OCI-LY3 (cell line): Measurements from ENCODE around the gene ZDHHC21.

Source experiments
- H2AFZ ChIP-seq: fragments of 200-600, 300-600 bp; shearing (Covaris generic); 2 replicates; pipeline ENCODE4 v1.6.0; 2014; ENCODE audit warnings: antibody characterized with exemption, low read depth, low read length
- H3K27ac ChIP-seq: fragments of 200-600, 300-600 bp; sonication (generic); 2 replicates; pipeline ENCODE4 v1.5.1; 2014; ENCODE audit warnings: mild to moderate bottlenecking, low read length, moderate library complexity, mixed read lengths
- H3K27me3 ChIP-seq: fragments of 200-600, 300-600 bp; sonication (generic); 2 replicates; pipeline ENCODE4 v1.6.1; 2014; ENCODE audit warnings: low read depth, low read length, mixed read lengths
- H3K36me3 ChIP-seq: fragments of 200-600, 300-600 bp; sonication (generic); replicated peaks from 2 replicates; pipeline ENCODE3; 2014; ENCODE audit warnings: low read depth, low read length, mixed read lengths
- H3K4me1 ChIP-seq: fragments of 300-600, 200-600 bp; sonication (generic); 2 replicates; pipeline ENCODE4 v1.6.1; 2014; ENCODE audit warnings: low read length, mixed read lengths
- H3K4me2 ChIP-seq: fragments of 200-600, 300-600 bp; sonication (generic); 2 replicates; pipeline ENCODE4 v1.6.1; 2014; ENCODE audit warnings: low read length, mixed read lengths
- H3K4me3 ChIP-seq: fragments of 300-600, 200-600 bp; sonication (generic); 2 replicates; pipeline ENCODE4 v1.5.1; 2014; ENCODE audit warnings: antibody characterized with exemption, mild to moderate bottlenecking, low read length, moderate library complexity
- H3K79me2 ChIP-seq: fragments of 300-600, 200-600 bp; shearing (Covaris generic); 2 replicates; pipeline ENCODE4 v1.6.1; 2014; ENCODE audit warnings: mild to moderate bottlenecking, low read length, mixed read lengths
- H3K9ac ChIP-seq: fragments of 300-600, 200-600 bp; shearing (Covaris generic); 2 replicates; pipeline ENCODE4 v1.6.0; 2014; ENCODE audit warnings: mild to moderate bottlenecking, low read length, moderate library complexity
- H3K9me3 ChIP-seq: fragments of 200-600, 300-600 bp; shearing (Covaris generic); 2 replicates; pipeline ENCODE4 v1.6.1; 2014; ENCODE audit warnings: low read length, mixed read lengths; ENCODE audit not compliant: insufficient read depth
- H4K20me1 ChIP-seq: fragments of 200-600, 300-600 bp; sonication (generic); 2 replicates; pipeline ENCODE4 v1.6.1; 2016; ENCODE audit warnings: low read length, mixed read lengths; ENCODE audit not compliant: insufficient read depth
- EZH2phosphoT487 ChIP-seq: fragments of 200-600 bp; shearing (Covaris generic); IDR thresholded peaks from 2 replicates; pipeline ENCODE4 v1.6.1; 2018; ENCODE audit warnings: antibody characterized with exemption, mixed run types, low read depth
- TF ChIP-seq, protein P1 (sequence below): fragments of 200-600, 300-600 bp; sonication (generic); IDR thresholded peaks from 2 replicates; pipeline ENCODE4 v1.5.1; 2014; ENCODE audit warnings: antibody characterized with exemption, low read length, low read depth

Gene ZDHHC21

DNA sequence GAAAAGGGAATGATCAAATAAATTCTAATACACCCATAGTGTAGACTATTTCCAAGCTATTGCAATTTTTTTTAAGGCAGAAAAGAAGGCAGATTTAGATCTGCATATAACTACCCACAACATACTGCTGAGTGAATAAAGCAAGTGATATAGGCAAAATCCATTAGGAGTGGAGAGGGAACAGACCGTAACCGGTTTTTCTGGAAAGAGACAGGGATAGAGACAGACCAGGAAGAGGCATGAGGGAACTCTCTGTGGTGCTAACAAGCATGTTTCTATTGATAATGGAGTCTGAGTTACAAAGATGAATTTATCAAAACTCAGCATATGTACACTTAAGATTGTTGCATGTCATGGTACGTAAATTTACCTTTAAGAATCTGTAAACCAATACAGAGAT, 14.5 kb downstream of the ZDHHC21 start:
- H3K27me3 ChIP-seq: no peaks in the 10 kb centered on the region
- H4K20me1 ChIP-seq: peaks cover 22% of the 10 kb centered on the region; the same call in 1 of the 2 replicates
- H3K27ac ChIP-seq: no peak overlapping the region
- no peak overlapping the region for H3K4me3 ChIP-seq
- no peak for TF ChIP-seq EZH2phosphoT487
- TF ChIP-seq, protein P1, sequence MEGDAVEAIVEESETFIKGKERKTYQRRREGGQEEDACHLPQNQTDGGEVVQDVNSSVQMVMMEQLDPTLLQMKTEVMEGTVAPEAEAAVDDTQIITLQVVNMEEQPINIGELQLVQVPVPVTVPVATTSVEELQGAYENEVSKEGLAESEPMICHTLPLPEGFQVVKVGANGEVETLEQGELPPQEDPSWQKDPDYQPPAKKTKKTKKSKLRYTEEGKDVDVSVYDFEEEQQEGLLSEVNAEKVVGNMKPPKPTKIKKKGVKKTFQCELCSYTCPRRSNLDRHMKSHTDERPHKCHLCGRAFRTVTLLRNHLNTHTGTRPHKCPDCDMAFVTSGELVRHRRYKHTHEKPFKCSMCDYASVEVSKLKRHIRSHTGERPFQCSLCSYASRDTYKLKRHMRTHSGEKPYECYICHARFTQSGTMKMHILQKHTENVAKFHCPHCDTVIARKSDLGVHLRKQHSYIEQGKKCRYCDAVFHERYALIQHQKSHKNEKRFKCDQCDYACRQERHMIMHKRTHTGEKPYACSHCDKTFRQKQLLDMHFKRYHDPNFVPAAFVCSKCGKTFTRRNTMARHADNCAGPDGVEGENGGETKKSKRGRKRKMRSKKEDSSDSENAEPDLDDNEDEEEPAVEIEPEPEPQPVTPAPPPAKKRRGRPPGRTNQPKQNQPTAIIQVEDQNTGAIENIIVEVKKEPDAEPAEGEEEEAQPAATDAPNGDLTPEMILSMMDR: no peak
- H3K9ac ChIP-seq: no peak overlapping the region
- no peak overlapping the region for H2AFZ ChIP-seq
- peaks cover 13% of the 10 kb centered on the region; the same call in 1 of the 2 replicates for H3K4me1 ChIP-seq
- peaks cover 38% of the 10 kb centered on the region for H3K79me2 ChIP-seq
- H3K4me2 ChIP-seq: no peak overlapping the region
- peaks cover 36% of the 10 kb centered on the region for H3K36me3 ChIP-seq
- H3K9me3 ChIP-seq: no peaks in the 10 kb centered on the region

DNA sequence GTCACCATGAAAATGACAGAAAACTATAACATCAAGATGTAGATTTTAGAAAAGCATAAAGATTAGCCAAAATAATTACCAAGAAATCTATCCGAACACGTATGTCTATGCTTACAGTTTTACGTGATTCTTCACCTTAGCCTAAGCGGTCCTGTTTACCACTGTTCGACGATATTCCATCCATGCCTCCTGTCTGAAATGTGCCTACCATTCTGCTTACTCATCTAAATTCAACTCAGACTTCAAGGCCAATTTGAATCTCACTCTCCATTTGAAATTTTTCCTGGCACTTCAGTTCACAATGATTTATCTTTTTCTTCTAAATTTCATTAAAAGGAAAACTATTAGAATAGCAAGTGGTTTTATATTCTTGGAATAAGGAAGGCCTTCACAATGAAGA, 15.4 kb downstream of the ZDHHC21 start:
- Histone ChIP-seq H3K4me2 (no peak overlapping the region), H3K27me3 (no peaks in the 10 kb centered on the region), H2AFZ (no peak overlapping the region), H3K4me1 (peaks cover 13% of the 10 kb centered on the region; the same call in 1 of the 2 replicates), H3K36me3 (peaks cover 39% of the 10 kb centered on the region), H4K20me1 (peaks cover 22% of the 10 kb centered on the region; the same call in 1 of the 2 replicates), H3K79me2 (peaks cover 36% of the 10 kb centered on the region), H3K9ac (no peak overlapping the region), H3K9me3 (no peaks in the 10 kb centered on the region), H3K27ac (no peak overlapping the region), H3K4me3 (no peak overlapping the region)
- TF ChIP-seq, protein P1: no peak
- TF ChIP-seq EZH2phosphoT487: no peak

DNA sequence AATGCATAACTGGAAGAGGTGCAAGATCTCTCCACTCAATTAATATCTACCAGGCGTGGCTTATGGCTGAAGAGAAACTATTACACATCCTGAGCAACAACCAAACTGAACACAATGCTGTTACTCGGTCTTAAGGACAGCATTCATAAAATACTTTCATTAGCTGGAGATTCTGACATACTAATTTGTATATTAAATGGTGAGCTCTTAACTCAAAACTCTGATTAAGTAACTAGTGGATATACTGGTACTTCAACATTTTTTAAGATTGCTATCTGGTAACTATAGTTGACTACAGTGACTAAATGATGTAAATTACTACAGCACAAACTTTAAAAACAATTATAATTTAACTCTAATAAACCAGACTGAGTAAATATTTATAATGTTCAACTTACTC, 15.8 kb downstream of the ZDHHC21 start:
- TF ChIP-seq, protein P1: no peak
- no peak for TF ChIP-seq EZH2phosphoT487
- no peak overlapping the region for H3K27ac ChIP-seq
- no peak overlapping the region for H3K4me2 ChIP-seq
- no peak overlapping the region for H2AFZ ChIP-seq
- peaks cover 13% of the 10 kb centered on the region; the same call in 1 of the 2 replicates for H3K4me1 ChIP-seq
- H3K79me2 ChIP-seq: peaks cover 32% of the 10 kb centered on the region
- H3K9me3 ChIP-seq: no peaks in the 10 kb centered on the region
- H4K20me1 ChIP-seq: peaks cover 22% of the 10 kb centered on the region; the same call in 1 of the 2 replicates
- H3K27me3 ChIP-seq: no peaks in the 10 kb centered on the region
- H3K9ac ChIP-seq: no peak overlapping the region
- peaks cover 41% of the 10 kb centered on the region for H3K36me3 ChIP-seq
- no peak overlapping the region for H3K4me3 ChIP-seq

DNA sequence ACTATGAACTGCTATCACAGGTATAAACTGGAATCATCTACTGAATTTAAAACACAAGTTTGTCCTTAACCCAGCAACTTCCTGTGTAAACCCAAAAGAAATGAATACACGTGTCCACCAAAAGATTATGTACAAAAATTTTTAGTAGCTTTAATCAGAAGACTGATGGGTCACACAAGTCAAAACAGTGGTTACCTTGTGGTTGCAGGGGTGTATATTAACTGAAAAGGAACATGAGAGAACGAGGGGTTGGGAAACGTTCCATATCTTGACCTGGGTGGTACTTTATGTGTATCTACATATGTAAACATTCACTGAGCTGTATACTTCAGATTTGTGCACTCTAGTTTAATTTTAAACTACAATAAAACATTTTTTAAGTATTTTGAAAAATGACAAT, 18.6 kb downstream of the ZDHHC21 start:
- peaks cover 57% of the 10 kb centered on the region for H3K36me3 ChIP-seq
- peaks cover 11% of the 10 kb centered on the region; the same call in 1 of the 2 replicates for H4K20me1 ChIP-seq
- no peak overlapping the region for H3K27ac ChIP-seq
- H3K4me2 ChIP-seq: no peak overlapping the region
- peaks cover 16% of the 10 kb centered on the region for H3K4me1 ChIP-seq
- no peak for TF ChIP-seq EZH2phosphoT487
- TF ChIP-seq, protein P1: no peak
- H2AFZ ChIP-seq: no peak overlapping the region
- H3K9me3 ChIP-seq: no peaks in the 10 kb centered on the region
- no peaks in the 10 kb centered on the region for H3K27me3 ChIP-seq
- H3K79me2 ChIP-seq: peaks cover 11% of the 10 kb centered on the region
- no peak overlapping the region for H3K4me3 ChIP-seq
- no peak overlapping the region for H3K9ac ChIP-seq
